NCI-H1048 (cell line): ENCODE measurements around the gene SLC25A2.
"Not testable (repeated sequence)": the region's sequence is repeated elsewhere in the genome, so short reads cannot be mapped to it uniquely, and the experiment has no call there.

Source experiments
- DNase-seq: peaks from one replicate; lab custom pipeline; 2025; lab: John Stamatoyannopoulos, UW

SLC25A2 gene

DNA sequence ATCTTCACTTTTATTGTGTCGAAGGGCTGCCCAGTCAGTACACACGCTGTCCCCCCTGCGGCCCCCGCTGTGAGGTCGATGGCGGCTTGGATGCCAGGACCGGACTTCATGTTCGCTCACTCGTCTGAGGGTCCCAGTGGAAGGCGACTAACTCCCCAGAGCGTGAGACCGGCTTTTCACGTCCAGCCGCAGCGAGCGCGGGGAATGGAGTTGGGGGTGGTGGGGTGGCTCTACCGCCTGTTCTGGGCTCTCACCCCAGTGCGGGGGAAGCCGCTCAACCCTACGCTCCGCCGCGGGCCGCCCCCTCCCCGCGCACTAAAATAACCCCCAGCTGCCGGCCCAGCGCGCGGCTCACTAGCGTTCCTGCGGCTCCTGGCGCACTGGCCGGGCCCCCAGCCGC lies at the start of gene SLC25A2:
Gene SLC25A2 (minus strand): TSS at position 294 of the 400 bp plus-strand sequence. CDS start 184 bp downstream, at position 110.
- no peak for DNase-seq

- no peak for DNase-seq
Observed at GRCh38 chr5:141351591-141351990, 47.7 kb upstream of the SLC25A2 start.

DNA sequence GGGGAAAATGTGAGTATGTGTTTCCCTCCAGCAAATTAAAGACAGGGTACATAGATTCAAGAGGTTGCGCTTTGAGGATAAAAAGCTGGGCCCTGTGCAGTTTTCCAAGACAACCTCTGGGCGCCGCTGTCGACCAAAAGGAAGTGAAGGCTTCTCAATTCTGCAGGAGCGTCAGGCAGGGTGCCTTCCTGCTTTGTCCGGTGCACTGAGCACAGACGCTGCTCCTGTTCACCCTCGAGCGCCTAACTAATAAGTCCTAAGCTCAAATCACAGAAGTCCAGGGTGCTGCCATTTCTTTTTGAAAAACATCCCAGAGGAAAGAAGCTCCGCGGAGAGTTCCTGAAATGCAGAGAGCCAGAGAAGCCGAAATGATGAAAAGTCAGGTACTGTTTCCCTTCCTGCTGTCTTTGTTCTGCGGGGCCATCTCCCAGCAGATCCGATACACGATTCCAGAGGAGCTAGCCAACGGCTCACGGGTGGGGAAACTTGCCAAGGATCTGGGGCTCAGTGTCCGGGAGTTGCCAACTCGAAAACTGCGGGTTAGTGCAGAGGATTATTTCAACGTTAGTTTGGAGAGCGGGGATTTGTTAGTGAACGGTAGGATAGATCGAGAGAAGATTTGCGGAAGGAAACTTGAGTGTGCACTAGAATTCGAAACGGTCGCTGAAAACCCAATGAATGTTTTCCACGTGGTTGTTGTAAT lies 46.2 kb upstream of the SLC25A2 start, which contains the start of gene PCDHGB1:
Gene PCDHGB1 (plus strand): TSS at position 183 of the 703 bp plus-strand sequence. CDS start 162 bp downstream, at position 345.
- no peak for DNase-seq

GRCh38 chr5:141346017-141346416 lies 42.2 kb upstream of the SLC25A2 start:
- not testable (repeated sequence) for DNase-seq

- DNase-seq = no peak
Observed at GRCh38 chr5:141345327-141345726, 41.5 kb upstream of the SLC25A2 start.

- DNase-seq = no peak
Observed at GRCh38 chr5:141343953-141344463, 40.2 kb upstream of the SLC25A2 start.

DNA sequence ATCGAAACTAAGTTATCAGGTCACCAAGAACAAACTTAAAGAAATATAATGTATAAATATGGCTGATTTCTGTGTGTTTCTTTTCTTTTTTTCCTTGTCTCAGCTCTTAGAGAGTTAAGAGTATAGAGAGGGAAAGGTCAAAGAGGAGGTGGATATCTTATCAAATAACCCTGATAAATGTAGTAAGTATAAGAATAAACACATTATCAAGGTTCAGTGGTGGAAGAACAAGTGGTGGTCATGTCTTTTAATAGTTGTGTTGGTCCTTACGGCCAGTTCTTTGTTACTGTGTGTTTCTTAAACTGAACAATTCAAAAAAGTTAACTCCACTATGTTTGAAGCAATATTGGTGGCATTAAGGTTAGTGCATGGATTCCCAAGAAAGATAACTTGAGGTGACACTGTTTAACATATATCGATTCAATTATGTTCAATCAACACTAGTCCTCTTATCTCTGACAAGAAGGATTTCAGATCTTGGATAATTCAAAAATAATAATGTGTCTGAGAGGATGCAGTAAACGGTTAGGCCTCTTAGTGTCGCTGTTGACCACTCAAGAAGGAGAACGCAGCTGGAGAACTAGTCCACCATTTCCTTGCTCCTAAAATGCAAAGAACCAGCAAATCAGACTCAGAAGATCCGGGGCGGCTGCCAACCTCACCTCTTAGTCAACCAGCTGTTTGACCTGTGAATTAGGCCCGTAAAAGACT lies 39.5 kb upstream of the SLC25A2 start, which contains the start of gene PCDHGA3:
Gene PCDHGA3 (plus strand): TSS at position 588 of the 711 bp plus-strand sequence. CDS start 205 bp downstream, outside the sequence.
- no peak for DNase-seq

DNA sequence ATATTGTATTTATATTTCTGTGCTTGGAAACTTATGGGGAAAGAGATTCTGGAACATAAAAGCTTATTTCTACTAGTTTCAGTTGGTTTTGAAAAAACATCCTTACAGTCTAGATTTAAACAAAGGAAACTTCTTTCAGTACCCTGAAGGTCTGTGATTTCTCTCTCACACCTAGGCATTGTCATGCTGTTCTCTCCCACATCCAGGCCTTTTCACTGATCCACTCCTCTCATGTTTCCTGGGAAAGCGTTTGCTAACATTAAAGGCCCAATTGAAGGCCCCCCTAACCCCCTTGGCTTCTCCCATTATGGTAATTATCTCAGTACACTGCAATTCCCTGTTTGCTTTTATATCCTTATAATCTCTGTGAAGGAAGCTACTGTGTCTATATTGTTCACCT lies 38.9 kb upstream of the SLC25A2 start:
- DNase-seq = no peak

GRCh38 chr5:141340781-141341354 lies 37.0 kb upstream of the SLC25A2 start:
- DNase-seq = not testable (repeated sequence)

GRCh38 chr5:141338538-141339306 lies 34.9 kb upstream of the SLC25A2 start, which contains the start of gene PCDHGA2:
PCDHGA2 (plus strand) TSS chr5:141338760.
- no peak for DNase-seq

DNA sequence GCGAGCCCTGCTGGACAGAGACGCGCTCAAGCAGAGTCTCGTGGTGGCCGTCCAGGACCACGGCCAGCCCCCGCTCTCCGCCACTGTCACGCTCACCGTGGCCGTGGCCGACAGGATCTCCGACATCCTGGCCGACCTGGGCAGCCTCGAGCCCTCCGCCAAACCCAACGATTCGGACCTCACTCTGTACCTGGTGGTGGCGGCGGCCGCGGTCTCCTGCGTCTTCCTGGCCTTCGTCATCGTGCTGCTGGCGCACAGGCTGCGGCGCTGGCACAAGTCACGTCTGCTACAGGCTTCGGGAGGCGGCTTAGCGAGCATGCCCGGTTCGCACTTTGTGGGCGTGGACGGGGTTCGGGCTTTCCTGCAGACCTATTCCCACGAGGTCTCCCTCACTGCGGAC lies 28.7 kb upstream of the SLC25A2 start:
- DNase-seq = not testable (repeated sequence)

GRCh38 chr5:141330299-141331080 lies 26.6 kb upstream of the SLC25A2 start, which contains the start of gene PCDHGA1:
PCDHGA1 (plus strand) TSS chr5:141330514.
- no peak for DNase-seq

- DNase-seq = no peak
Observed at GRCh38 chr5:141328231-141328630, 24.4 kb upstream of the SLC25A2 start.

- no peak for DNase-seq
Observed at GRCh38 chr5:141326088-141326854, 22.4 kb upstream of the SLC25A2 start.

- DNase-seq = no peak
Observed at GRCh38 chr5:141322261-141322660, 18.4 kb upstream of the SLC25A2 start.

GRCh38 chr5:141320225-141321169 lies 16.6 kb upstream of the SLC25A2 start, which contains the start of gene TAF7:
TAF7 (minus strand) TSS chr5:141320784; CDS start chr5:141320044, 740 bp downstream.
- peak; percentile 92 for DNase-seq

DNA sequence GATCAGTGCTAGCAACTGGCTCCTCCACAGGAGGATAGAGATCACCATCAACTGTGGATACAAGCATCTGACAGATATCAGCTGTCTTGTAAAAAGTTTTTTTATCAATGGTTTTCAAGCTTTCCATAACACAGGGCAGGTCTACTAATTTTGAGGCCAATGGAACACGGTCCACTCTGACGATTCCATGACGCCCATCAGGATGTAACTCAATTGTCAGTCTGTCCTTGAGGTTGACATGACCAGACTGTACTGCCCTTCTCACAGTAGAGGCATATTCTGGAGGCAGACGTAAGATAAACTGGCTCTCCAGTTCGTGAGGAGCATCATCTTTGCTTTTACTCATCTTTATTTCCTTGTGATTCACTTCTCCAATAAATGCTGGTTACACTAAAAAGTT lies 15.8 kb upstream of the SLC25A2 start:
- DNase-seq = no peak

- DNase-seq = no peak
Observed at GRCh38 chr5:141319202-141319601, 15.4 kb upstream of the SLC25A2 start.

GRCh38 chr5:141316963-141317362 lies 13.1 kb upstream of the SLC25A2 start:
- DNase-seq = not testable (repeated sequence)
